GM10847 (cell line): Measurements from ENCODE around the gene TMEM200A.

Experiments used
- POLR2A ChIP-seq: IDR thresholded peaks from 2 replicates; pipeline ENCODE4 v1.6.1; 2011; ENCODE audit not compliant: insufficient read length; ENCODE audit errors: extremely low read depth

The TMEM200A gene

DNA sequence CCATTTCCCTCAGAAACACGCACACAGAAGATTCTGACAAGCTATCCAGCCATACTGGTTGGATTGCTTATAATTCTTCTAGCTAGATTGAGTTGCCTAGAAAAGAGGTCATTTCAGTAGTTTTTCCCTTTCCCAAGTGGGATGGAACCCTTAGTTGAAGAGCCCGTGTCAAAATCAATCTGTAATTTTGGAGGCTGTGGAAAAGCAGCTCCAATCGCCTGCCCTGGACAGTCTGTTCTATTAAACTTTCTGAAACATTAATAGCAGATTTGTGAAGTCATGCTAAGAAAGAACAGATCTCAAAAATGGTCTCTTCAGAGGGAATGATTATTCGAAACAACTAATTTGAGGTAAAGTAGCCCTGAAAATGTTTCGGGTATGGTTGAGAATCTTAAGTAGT is 29.3 kb downstream of the TMEM200A start:
- TF ChIP-seq POLR2A, result no peak

DNA sequence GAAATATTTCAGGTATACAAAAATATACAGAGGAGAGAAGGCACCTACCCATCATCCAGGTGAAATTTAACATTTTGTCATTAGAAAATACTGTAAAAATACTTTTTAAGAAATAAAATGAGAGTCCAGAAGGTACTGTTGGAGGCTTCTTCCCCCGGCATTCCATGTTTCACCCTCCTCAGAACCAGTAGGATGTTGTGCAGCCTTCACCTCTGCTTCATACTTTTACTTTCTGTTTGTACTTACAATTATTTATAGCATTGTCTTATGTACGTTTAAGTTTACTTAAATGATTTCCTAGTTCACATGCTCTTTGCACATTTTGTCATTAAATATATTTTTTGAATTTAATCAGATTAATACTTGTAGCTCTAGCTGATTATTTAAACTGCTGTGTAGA is 30.9 kb downstream of the TMEM200A start:
- TF ChIP-seq POLR2A, result no peak

DNA sequence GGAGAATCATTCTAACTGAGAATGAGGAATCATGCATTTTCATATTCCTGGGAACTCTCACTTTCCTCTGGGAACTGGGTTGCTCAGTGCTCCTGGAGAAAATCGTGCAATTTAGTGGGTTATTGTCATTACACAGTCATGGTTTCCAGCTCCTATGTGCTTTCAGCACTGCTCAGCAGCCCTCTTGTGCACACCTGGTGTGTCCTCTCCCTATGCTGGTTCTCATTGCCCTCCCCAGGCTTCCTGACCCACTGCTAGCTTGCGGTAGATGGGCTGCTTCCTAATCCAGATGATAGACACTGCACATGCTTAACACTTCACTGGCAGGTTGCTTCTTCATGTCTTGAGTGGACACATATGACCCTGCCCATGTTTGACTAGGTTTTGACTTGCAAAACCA is 39.7 kb downstream of the TMEM200A start:
- TF ChIP-seq POLR2A, result no peak

DNA sequence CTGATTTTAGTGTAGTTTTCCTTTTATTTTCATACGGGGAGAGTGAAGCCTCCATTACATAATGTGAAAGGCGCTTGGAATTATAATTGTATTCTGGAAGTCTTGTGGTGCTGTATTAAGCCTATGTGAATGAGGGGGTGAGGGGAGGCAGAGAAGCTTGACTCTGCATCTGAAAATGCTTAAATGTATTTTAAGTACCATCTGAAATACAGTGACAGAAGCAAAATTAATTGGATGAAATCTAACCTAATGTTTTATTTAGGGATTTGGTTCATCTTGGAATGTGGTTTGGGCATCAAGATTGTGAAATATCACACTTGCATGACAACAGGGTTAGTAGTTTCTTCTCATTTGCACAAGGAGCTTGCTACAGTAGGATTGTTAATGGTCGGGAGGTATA is 41.2 kb downstream of the TMEM200A start:
- no peak for TF ChIP-seq POLR2A

DNA sequence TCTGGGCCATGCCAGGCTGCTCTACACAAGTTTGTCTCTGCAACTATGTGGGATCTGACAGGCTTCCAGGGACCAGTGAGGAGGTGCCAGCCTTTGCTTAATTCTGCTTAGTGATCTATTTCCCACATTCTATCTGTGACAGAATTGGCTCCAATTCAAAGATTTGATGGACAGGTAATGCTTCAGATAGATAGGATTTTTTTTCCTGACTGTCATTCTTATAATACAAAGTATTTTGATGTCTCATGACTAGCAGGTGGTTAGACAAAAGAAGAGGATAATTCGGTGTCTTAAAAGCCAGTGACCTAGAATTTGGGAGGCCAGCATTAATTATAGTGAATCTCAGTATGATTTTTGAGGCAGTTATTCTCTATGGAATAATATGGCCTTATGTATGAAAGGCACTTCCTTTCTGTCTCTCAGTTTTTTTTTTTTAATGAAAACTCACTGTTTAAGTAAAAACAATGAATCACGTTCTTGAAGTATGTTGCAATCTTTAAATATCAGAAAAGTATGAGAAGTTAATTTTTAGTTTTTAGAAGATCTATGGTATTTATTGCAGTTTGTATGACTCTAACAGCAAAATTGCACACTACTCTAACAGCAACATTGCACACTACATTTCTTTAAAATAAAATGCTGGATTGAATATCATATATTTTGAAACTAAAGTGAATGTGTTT is 43.7 kb downstream of the TMEM200A start:
- TF ChIP-seq POLR2A, result no peak

DNA sequence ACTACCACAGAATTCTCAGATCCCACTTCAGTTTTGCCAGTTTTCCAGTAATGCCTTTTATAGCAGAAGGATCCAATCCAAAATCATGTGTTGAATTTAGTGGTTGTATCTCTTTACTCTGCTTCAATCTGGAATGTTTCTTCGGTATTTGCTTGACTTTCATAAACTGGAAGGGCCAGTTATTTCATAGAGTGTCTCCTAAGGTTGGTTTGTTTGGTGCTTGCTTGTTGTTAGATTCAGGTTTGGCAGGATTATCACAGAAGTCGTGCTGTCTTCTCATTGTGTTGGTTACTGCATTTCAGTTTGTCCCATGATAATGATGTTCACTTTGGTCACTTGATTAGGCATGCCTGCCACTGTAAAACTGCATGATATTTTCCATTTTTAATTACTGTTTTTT is 45.7 kb downstream of the TMEM200A start:
- TF ChIP-seq POLR2A, result no peak

DNA sequence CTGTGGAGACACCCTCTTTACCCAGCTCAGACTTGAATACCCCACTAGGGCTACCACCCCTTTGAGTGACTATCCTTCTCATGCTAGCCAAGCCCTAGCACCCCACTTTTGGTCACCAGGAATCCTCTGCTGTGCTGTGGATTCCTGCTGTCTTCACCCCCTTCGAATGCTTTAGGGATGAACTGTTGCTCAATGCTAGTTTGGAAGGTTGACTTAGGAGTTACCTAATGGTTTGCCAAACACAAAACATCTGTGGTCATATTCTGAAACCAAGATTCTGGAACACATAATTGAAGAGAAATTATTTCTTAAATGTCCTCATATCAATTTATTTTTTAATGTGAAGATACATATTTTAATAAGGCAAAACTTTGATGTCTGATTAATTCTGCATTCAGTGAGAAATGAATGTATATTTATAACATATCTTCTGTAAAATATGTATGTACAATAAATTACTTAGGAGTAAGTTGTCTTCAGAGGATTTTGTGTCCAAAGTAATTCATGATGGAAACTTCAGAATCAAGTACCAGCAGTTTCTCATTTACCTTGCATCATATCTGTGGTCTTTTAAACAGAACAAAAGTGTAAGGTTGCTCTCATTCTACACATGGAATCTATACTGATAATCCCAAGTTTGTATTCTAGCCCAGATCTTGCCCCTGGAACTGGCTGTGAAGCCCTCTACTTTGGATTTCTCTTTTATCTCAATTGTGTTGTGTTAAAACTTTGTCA is 46.9 kb downstream of the TMEM200A start:
- no peak for TF ChIP-seq POLR2A

DNA sequence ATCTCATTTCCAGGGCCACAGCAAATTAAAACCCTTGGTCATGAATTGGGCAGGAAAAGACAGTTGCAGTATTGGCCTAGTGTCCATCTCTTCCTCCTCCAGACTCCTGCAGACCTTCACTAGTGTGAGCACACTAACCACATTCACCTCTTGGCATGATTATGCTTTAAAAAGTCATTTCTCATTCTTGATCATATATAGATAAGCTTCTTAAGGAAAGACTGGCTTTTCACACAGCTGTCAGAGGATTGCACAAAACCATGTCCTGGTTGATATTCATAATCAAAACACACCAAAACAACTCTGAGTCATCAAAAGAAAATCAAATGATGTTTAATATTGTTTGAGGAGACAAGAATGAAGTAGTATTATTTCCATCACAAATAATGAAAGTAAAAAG is 52.1 kb downstream of the TMEM200A start:
- TF ChIP-seq POLR2A, result no peak

DNA sequence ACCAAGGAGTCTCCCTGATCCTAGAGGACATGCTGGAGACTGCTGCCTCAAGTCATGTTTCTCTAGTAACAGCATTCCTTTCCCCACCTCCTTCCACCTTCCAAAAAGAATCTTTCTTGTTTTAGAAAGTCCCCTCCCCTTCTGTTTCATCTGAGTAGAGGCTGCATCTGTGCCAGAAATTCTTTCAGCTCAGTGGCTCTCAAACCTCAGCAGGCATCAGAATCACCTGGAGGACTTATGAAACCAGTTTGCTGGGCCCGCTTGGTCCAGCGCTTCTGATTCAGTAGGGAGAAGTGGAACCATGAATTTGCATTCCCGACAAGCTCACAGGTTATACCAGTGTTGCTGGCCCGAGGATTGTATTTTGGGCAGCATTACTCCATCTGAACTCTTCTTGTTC is 55.1 kb downstream of the TMEM200A start:
- no peak for TF ChIP-seq POLR2A

DNA sequence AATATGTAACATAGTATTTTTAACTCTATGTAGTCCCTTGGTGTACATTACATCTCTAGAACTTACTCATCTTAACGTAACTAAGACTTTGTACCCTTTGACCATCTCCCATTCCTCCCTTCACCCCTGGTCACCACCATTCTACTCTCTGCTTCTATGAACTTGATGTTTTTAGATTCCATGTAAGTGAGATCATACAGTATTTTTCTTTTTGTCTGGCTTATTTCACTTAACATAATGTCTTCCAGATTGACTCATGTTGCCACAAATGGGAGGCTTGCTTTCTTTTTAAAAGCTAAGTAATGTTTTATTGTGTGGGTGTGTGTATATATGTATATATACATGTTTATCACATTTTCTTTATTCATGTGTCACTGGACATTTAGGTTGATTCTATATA is 55.8 kb downstream of the TMEM200A start:
- no peak for TF ChIP-seq POLR2A

DNA sequence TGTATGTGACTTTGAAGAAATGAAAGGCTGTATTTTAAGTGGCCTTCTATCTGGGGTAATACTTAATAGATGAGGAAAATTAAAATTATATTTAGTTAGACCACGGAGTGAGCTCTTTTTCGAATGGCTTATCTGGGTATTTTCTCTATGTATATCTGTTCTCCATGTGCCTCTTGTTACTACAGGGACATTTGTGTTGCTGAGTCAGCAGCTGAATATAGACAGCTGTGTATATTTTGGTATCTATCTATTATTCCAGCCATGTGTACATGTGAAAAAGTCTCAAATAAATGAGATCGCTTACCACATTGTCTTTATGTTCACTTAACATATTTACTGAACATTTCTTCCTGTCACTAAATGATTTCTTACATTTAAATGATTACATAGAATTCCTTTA is 57.2 kb downstream of the TMEM200A start:
- no peak for TF ChIP-seq POLR2A

DNA sequence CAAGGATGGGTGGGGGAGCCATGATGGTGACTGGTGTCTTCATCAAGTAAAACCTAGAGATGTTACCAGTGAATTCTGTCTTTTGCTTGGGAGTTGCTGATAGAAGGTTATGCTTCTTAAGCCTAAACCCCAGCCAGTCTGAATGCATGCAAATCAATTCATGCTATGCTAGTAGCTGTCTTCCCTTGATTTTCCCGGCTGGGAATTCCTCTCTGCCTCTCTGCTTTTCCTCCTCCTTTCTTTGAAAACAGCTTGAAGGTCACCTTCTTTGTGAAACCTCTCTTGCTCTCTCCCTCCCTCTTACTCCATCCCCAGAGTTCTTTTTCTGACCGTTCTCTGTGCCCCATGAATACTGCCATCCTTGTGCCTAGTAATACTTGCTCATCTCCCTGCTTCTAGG is 58.9 kb downstream of the TMEM200A start:
- TF ChIP-seq POLR2A, result no peak

DNA sequence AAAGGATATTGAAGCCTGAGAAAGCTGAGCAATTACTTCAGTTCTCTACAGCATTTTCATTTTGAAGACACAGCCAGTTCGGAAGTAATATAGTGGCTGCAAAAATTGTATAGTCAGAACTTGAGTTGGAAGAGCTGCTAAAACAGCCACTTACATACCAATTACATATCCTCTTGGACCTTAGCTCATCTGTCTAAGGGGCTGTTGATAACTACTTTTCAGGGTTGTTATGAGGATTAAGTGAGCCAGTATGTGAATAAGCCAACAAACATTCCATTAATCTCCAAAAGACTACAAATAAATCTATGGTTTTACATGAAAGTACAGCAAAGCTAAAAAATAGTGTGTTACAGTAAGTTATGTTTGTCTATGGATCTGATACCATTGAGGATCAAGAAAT is 59.7 kb downstream of the TMEM200A start:
- no peak for TF ChIP-seq POLR2A

DNA sequence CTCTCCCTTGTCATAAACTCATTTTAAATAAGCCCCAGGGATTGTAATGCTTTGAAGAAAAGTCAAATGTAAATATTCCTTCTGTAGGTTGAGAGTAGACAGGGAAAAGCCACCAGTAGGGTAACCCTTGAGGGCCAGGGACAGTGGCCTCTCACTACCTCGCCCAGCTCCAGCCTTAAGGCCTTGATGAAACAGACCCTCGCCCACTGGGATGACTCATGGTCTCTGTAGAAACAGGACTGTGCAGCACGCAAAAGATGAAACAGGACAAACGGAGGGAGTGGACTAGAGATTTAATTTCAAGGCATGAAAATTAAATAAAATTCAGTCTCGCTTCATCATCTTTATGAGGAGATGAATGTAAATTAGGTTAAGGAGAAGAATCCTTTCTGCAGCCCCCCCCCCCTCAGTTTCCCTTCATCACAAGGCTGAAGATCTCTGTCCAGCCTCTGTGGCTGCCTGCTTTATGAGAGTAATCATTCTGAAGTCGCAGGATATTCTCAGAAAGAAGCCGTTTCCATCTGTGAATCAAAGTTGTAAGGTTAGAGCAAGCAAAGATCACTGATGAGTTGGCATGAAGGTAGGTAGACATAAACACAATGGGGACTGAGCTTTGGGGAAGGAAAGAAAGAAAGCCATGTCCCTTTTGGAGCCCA is 60.4 kb downstream of the TMEM200A start:
- no peak for TF ChIP-seq POLR2A

DNA sequence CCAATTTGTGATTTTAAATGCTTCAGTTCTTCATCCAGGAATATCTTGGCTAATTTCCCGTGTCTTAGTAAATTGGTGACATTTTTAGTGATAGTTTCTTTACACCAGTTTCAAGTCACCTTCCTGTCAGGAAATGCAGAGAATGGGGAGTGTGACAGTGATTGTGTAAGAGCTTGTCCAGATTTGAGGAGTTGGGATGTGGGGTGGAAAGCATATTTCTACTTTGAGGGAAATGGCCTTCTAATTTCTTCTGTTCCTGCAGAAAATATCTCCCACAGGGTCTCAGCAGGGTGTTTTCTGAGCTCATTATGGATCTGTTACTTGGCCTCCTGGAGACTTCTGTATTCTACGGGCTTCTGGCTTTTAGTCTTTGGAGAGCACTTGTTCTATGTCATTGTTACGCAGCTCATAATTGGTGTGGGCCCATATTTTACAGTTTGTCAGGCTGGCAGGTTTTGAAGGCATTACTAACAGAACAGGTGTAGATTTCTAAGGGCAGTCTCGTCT is 65.6 kb downstream of the TMEM200A start:
- no peak for TF ChIP-seq POLR2A

DNA sequence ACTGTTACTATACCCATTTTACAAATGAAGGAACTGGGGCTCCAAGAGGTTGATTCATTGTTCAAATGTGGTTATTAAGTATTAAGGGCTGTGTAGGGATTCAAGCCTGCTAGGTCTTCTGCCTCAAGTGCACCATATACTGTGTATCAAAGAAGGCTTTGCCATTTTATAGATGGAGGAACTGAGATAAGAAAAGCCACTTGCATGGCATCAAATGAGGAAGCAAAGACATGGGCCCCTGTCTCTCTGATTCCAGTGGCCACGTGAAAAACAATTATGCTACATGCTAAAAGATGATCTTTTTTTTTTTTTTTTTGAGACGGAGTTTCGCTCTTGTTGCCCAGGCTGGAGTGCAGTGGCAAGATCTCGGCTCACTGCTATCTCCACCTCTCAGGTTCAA is 67.0 kb downstream of the TMEM200A start:
- no peak for TF ChIP-seq POLR2A

DNA sequence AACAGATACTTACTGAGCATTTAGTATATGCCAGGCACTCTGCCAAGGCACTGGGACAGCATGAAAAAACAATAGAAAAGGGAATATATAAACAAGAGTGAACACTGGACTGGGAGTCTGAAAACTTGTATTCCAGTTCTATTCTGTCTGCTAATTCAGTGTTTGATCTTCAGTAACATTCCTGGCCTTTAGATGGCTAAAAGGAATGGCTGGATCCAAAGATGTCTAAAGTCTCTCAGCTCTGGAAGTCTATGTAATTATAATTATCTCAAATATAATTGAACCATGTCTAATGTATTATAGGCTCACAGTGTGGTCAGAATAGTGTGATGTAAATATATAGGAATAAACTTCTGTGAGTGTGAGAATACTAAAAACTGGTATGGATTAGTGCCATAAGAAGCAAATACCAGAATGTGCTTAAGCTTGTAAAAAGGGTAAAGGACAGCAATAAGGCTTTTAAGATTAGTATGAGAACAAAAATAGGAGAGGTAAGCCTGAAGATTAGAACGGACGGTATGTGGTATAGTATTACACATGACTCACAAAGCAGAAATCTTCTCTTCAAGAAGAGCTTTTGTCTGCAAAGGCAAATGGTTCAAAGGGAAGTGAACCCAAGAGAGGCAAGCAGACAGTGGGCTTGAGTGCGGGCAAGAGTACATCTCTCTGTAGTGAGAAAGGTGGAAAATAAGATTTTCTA is 68.5 kb downstream of the TMEM200A start:
- TF ChIP-seq POLR2A, result no peak
